Chondrocyte (in vitro differentiated cells): Measurements from ENCODE around the gene HOOK2. TPM values are rescaled to one million over a fixed set of nuclear protein-coding genes. Genes with fewer than 3 reads are reported as not detected.
A peak's percentile ranks its signal among the peaks of the same experiment; 100 is the strongest.
"Not testable (repeated sequence)": the region's sequence is repeated elsewhere in the genome, so short reads cannot be mapped to it uniquely, and the experiment has no call there.

Source experiments
- DNase-seq: peaks from one replicate; pipeline ENCODE4 v3.0.0; 2021; ENCODE audit warnings: mixed read lengths, low spot score
- H3K27ac Mint-ChIP-seq: one replicate; pipeline ENCODE4 v1.8.0; 2021; ENCODE audit warnings: mild to moderate bottlenecking, moderate library complexity, mixed read lengths; ENCODE audit not compliant: unreplicated experiment
- H3K27me3 Mint-ChIP-seq: 2 replicates; pipeline ENCODE4 v1.8.0; 2021; ENCODE audit warnings: low read depth, mixed read lengths
- H3K36me3 Mint-ChIP-seq: 2 replicates; pipeline ENCODE4 v1.8.0; 2021; ENCODE audit warnings: low read depth, mixed read lengths
- H3K4me1 Mint-ChIP-seq: 2 replicates; pipeline ENCODE4 v1.8.0; 2021; ENCODE audit warnings: low read depth, mild to moderate bottlenecking, mixed read lengths
- H3K4me3 Mint-ChIP-seq: one replicate; pipeline ENCODE4 v1.8.0; 2021; ENCODE audit warnings: mild to moderate bottlenecking, moderate library complexity, mixed read lengths; ENCODE audit not compliant: unreplicated experiment
- H3K9me3 Mint-ChIP-seq: 2 replicates; pipeline ENCODE4 v1.8.0; 2021; ENCODE audit warnings: low read depth, mixed read lengths
- long read RNA-seq: library from polyadenylated mRNA; stranded (forward); transcript quantifications from one replicate; pipeline ENCODE4 v2.0.0, GENCODE V29; 2021
- total RNA-seq: library from RNA; stranded (reverse); gene quantifications from 3 replicates; pipeline ENCODE4 v1.2.1, GENCODE V29; 2021
- TF ChIP-seq, protein P1 (sequence below): fragments of 200-600 bp; sonication (generic); IDR thresholded peaks from 2 replicates; pipeline ENCODE4 v1.5.0; 2021; ENCODE audit warnings: antibody characterized with exemption, mild to moderate bottlenecking, moderate library complexity

Gene HOOK2, protein sequence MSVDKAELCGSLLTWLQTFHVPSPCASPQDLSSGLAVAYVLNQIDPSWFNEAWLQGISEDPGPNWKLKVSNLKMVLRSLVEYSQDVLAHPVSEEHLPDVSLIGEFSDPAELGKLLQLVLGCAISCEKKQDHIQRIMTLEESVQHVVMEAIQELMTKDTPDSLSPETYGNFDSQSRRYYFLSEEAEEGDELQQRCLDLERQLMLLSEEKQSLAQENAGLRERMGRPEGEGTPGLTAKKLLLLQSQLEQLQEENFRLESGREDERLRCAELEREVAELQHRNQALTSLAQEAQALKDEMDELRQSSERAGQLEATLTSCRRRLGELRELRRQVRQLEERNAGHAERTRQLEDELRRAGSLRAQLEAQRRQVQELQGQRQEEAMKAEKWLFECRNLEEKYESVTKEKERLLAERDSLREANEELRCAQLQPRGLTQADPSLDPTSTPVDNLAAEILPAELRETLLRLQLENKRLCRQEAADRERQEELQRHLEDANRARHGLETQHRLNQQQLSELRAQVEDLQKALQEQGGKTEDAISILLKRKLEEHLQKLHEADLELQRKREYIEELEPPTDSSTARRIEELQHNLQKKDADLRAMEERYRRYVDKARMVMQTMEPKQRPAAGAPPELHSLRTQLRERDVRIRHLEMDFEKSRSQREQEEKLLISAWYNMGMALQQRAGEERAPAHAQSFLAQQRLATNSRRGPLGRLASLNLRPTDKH
- total RNA-seq, result 26.8 to 34.0 TPM (median 30.5 TPM) in 3 replicates
- long read RNA-seq, partial matches to known transcripts, result 1 of 13 reads
- long read RNA-seq, other reads (novel, unspliced or antisense), result 4 of 13 reads

DNA sequence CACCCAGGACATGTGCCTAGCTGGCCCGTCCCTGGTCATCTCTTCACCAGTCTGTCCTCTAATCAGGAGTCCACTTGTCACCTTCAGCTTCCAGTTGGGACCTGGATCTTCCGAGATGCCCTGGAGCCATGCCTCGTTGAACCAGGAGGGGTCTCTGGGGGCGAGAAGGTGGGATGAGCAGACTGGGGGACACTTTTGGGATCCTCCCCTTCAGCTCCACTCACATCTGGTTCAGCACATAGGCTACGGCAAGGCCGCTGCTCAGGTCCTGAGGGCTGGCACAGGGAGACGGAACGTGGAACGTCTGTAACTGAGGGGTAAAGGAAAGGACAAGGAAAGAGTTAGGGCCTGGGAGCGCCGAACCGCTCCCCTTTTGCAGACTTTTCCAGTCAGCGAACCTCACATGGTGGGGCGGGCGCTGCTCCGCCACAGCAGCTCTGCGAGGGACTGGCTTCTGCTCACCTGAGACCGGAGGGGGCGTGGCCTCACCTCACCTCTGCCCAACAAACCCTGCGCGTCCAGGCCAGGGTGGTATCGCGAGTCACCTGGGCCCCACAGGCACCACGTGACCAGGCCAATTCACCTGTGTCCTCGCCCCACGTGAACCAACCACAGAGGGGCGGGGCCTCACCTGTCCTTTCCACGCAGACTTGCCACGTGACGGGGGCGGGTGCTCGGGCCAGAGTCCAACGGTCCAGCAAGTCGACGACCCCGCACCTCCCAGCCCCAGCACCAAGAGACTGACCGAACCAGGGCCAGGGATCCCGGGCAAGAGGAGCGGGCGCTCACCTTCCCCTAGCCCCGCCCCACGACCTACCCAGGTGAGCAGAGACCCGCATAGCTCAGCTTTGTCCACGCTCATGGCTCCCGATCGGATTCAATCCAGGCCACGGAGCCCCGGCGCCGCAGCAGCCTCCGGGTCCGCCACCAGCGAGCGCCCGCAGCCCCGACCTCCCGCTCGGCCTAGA, at the start of gene HOOK2:
HOOK2 (minus strand) TSS at position 965 of the 968 bp plus-strand sequence; CDS start at position 862, 103 bp downstream.
- Mint-ChIP-seq H3K27me3 (no peaks in the 10 kb centered on the region), H3K36me3 (peaks cover 3% of the 10 kb centered on the region), H3K27ac (peak within 1 kb of the TSS; percentile 77), H3K9me3 (no peaks in the 10 kb centered on the region), H3K4me3 (peak within 1 kb of the TSS; percentile 62), H3K4me1 (peaks cover 32% of the 10 kb centered on the region)
- TF ChIP-seq, protein P1, sequence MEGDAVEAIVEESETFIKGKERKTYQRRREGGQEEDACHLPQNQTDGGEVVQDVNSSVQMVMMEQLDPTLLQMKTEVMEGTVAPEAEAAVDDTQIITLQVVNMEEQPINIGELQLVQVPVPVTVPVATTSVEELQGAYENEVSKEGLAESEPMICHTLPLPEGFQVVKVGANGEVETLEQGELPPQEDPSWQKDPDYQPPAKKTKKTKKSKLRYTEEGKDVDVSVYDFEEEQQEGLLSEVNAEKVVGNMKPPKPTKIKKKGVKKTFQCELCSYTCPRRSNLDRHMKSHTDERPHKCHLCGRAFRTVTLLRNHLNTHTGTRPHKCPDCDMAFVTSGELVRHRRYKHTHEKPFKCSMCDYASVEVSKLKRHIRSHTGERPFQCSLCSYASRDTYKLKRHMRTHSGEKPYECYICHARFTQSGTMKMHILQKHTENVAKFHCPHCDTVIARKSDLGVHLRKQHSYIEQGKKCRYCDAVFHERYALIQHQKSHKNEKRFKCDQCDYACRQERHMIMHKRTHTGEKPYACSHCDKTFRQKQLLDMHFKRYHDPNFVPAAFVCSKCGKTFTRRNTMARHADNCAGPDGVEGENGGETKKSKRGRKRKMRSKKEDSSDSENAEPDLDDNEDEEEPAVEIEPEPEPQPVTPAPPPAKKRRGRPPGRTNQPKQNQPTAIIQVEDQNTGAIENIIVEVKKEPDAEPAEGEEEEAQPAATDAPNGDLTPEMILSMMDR, result no peak
- DNase-seq, result no peak

DNA sequence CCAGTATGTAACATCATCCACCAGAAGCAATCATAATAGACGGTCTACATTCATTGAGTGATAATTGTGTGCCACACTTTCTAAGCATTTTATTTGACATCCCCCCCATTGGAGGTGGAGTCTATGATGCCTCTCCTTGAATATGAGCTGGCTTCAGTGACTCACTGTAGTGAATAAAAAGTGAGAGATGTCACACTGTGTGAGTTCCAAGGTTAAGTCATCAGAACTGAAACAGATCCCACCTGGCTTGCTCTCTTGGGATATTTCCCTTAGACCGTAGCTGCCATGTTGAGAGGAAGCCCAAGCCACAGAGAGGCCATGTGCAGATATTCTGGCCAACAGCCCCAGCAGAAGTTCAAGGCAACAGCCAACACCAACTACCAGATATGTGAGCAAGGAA, 46.4 kb upstream of the HOOK2 start:
- TF ChIP-seq, protein P1, result no peak
- peaks cover 6% of the 10 kb centered on the region for H3K4me1 Mint-ChIP-seq
- H3K4me3 Mint-ChIP-seq, result no peak overlapping the region
- peaks cover 10% of the 10 kb centered on the region for H3K27me3 Mint-ChIP-seq
- DNase-seq, result no peak
- peaks cover 7% of the 10 kb centered on the region for H3K9me3 Mint-ChIP-seq
- H3K27ac Mint-ChIP-seq, result no peak overlapping the region
- peaks cover 2% of the 10 kb centered on the region for H3K36me3 Mint-ChIP-seq

DNA sequence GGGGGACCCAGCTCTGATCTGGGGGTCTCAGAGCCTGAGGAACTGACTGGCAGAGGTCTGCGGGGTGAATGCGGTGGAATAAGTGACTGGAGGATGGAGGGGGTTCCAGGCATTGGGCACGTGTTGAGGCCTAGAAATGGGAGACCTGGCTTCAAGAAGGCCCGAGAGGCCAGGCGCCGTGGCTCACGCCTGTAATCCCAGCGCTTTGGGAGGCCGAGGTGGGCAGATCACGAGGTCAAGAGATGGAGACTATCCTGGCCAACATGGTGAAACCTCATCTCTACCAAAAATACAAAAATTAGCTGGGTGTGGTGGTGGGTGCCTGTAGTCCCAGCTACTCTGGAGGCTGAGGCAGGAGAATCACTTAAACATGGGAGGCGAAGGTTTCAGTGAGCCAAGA, 42.5 kb upstream of the HOOK2 start:
- not testable (repeated sequence) for DNase-seq, H3K36me3 Mint-ChIP-seq, H3K4me1 Mint-ChIP-seq, H3K27me3 Mint-ChIP-seq, H3K9me3 Mint-ChIP-seq, H3K4me3 Mint-ChIP-seq, H3K27ac Mint-ChIP-seq

DNA sequence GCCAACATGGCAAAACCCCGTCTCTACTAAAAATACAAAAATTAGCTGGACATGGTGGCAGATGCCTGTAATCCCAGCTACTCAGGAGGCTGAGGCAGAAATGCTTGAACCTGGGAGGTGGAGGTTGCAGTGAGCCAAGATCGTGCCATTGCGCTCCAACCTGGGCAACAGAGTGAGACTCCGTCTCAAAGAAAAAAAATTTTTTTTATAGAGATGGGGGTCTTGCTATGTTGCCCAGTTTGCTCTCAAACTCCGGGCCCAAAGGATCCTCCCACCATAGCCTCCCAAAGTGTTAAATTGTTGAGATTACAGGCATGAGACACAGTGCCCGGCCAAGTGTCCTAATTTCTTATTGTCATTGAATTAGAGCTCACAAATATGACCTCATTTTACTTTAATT, 41.8 kb upstream of the HOOK2 start:
- not testable (repeated sequence) for H3K27me3 Mint-ChIP-seq, H3K9me3 Mint-ChIP-seq, H3K4me3 Mint-ChIP-seq, H3K4me1 Mint-ChIP-seq, DNase-seq, H3K27ac Mint-ChIP-seq, H3K36me3 Mint-ChIP-seq

DNA sequence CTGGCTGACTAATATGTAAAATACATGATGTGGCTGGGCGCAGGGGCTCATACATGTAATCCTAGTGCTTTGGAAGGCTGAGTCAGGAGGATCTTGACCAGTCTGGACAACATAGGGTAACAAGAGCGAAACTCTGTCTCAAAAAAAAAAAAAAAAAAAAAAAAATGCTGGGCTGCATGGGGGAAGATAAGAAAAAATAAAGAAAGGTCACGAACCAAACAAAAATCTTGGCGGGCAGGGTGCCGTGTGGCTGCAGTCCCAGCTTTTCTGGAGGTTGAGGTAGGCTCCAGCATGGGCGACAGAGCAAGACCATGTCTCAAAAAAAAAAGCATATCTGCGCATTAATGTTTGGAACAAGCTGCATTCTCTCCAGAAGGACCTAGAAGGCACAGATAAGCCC, 39.7 kb upstream of the HOOK2 start:
- TF ChIP-seq, protein P1, result no peak
- H3K4me3 Mint-ChIP-seq, result no peak overlapping the region
- DNase-seq, result no peak

More for the DNA sequence above, 39.7 kb upstream of the HOOK2 start:
- H3K9me3 Mint-ChIP-seq, result no peaks in the 10 kb centered on the region
- H3K4me1 Mint-ChIP-seq, result no peaks in the 10 kb centered on the region
- H3K36me3 Mint-ChIP-seq, result peaks cover 6% of the 10 kb centered on the region
- H3K27me3 Mint-ChIP-seq, result no peaks in the 10 kb centered on the region
- no peak overlapping the region for H3K27ac Mint-ChIP-seq
